Epithelial cell of esophagus (primary cell): Measurements from ENCODE around the gene ADPRH.

Experiments used
- DNase-seq: peaks from one replicate; pipeline ENCODE4 v3.0.0; 2010; ENCODE audit warnings: low read depth
- H3K4me3 ChIP-seq: 2 replicates; pipeline ENCODE4 v1.5.1; 2011; ENCODE audit warnings: mild to moderate bottlenecking, low read length, control low read depth
- CTCF ChIP-seq: IDR thresholded peaks from 2 replicates; pipeline ENCODE4 v1.5.1; 2011; ENCODE audit warnings: low read depth, mild to moderate bottlenecking, low read length, control low read depth, inconsistent platforms; ENCODE audit not compliant: insufficient read depth; ENCODE audit errors: missing control alignments

The ADPRH gene

GRCh38 chr3:119601154-119601553 is 21.9 kb downstream of the ADPRH start:
- no peak for TF ChIP-seq CTCF
- no peak for DNase-seq
- H3K4me3 ChIP-seq, result no peak overlapping the region

- no peak for DNase-seq
- H3K4me3 ChIP-seq, result no peak overlapping the region
- TF ChIP-seq CTCF, result no peak
These were observed 23.4 kb downstream of the ADPRH start for GRCh38 chr3:119602676-119603075.

- no peak for TF ChIP-seq CTCF
- DNase-seq, result peak; percentile 33
- H3K4me3 ChIP-seq, result no peak overlapping the region
These were observed 25.6 kb downstream of the ADPRH start for GRCh38 chr3:119604878-119605277.

GRCh38 chr3:119608405-119609000 is 29.2 kb downstream of the ADPRH start:
- no peak for DNase-seq
- no peak for TF ChIP-seq CTCF
- H3K4me3 ChIP-seq, result no peak overlapping the region

GRCh38 chr3:119609301-119609700 is 30.0 kb downstream of the ADPRH start:
- no peak for DNase-seq
- TF ChIP-seq CTCF, result no peak
- no peak overlapping the region for H3K4me3 ChIP-seq

- DNase-seq, result no peak
- TF ChIP-seq CTCF, result no peak
- no peak overlapping the region for H3K4me3 ChIP-seq
These were observed 32.4 kb downstream of the ADPRH start for GRCh38 chr3:119611664-119612063.

- H3K4me3 ChIP-seq, result no peak overlapping the region
- no peak for DNase-seq
- TF ChIP-seq CTCF, result no peak
These were observed 33.9 kb downstream of the ADPRH start for GRCh38 chr3:119613201-119613600.
